Erythroblast (primary cell): ENCODE data around the gene SPO11.
"Not testable (repeated sequence)": the region's sequence is repeated elsewhere in the genome, so short reads cannot be mapped to it uniquely, and the experiment has no call there.

Experiments used
- DNase-seq, 2 experiments: peaks; one replicate each; lab custom pipeline; 2025; lab: John Stamatoyannopoulos, UW
- GATA1 ChIP-seq: IDR thresholded peaks from 2 replicates; pipeline ENCODE4 v1.6.1; 2011; ENCODE audit warnings: low read depth, mild to moderate bottlenecking, control low read depth, low read length, moderate library complexity
- POLR2A ChIP-seq: IDR thresholded peaks from 2 replicates; pipeline ENCODE4 v1.6.1; 2011; ENCODE audit warnings: mild to moderate bottlenecking, low read length

SPO11 gene

GRCh38 chr20:57342829-57343228 is 13.2 kb downstream of the SPO11 start:
- TF ChIP-seq POLR2A: no peak
- DNase-seq: no peak

GRCh38 chr20:57346477-57346876 is 16.9 kb downstream of the SPO11 start:
- TF ChIP-seq GATA1: no peak
- TF ChIP-seq POLR2A: no peak
- peak; percentile 58 to 78 for DNase-seq

- TF ChIP-seq GATA1 (no peak), POLR2A (no peak)
- no peak for DNase-seq
These were observed 17.8 kb downstream of the SPO11 start for GRCh38 chr20:57347393-57347792.

GRCh38 chr20:57348200-57348921 is 18.8 kb downstream of the SPO11 start:
- DNase-seq: not testable (repeated sequence)

- peak in 1 of 2 experiments; percentile 30 for DNase-seq
These were observed 19.4 kb downstream of the SPO11 start for GRCh38 chr20:57348922-57349574.

GRCh38 chr20:57350081-57350710 is 20.6 kb downstream of the SPO11 start:
- TF ChIP-seq POLR2A: no peak
- no peak for TF ChIP-seq GATA1
- no peak for DNase-seq

- not testable (repeated sequence) for DNase-seq
These were observed 21.1 kb downstream of the SPO11 start for GRCh38 chr20:57350726-57351041.

- DNase-seq: peak; percentile 93
- TF ChIP-seq POLR2A: peak; percentile 81
- TF ChIP-seq GATA1: no peak
These were observed 21.6 kb downstream of the SPO11 start, which contains the start of gene RAE1 for GRCh38 chr20:57351042-57351783. RAE1 (plus strand) TSS chr20:57351255; CDS start chr20:57354039, 2,784 bp downstream.

GRCh38 chr20:57352305-57352704 is 22.7 kb downstream of the SPO11 start:
- TF ChIP-seq POLR2A (no peak), GATA1 (no peak)
- no peak for DNase-seq

- TF ChIP-seq POLR2A: no peak
- TF ChIP-seq GATA1: no peak
- DNase-seq: no peak
These were observed 23.7 kb downstream of the SPO11 start for GRCh38 chr20:57353351-57353750.

GRCh38 chr20:57361517-57361916 is 31.9 kb downstream of the SPO11 start:
- no peak for DNase-seq
- no peak for TF ChIP-seq POLR2A
- TF ChIP-seq GATA1: no peak

GRCh38 chr20:57364451-57364850 is 34.8 kb downstream of the SPO11 start:
- TF ChIP-seq POLR2A (no peak), GATA1 (no peak)

GRCh38 chr20:57369596-57369995 is 40.0 kb downstream of the SPO11 start:
- TF ChIP-seq GATA1 (no peak), POLR2A (no peak)
- DNase-seq: no peak

More at GRCh38 chr20:57364451-57364850, 34.8 kb downstream of the SPO11 start:
- DNase-seq: no peak

- TF ChIP-seq POLR2A: no peak
- TF ChIP-seq GATA1: no peak
- DNase-seq: no peak
These were observed 40.7 kb downstream of the SPO11 start for GRCh38 chr20:57370316-57370715.

GRCh38 chr20:57371363-57371762 is 41.8 kb downstream of the SPO11 start:
- no peak for TF ChIP-seq POLR2A
- DNase-seq: no peak
